GM23248 (cell line): ENCODE results near the gene TMEM234. TPM values are rescaled to one million over a fixed set of nuclear protein-coding genes. Genes with fewer than 3 reads are reported as not detected.
"Not testable (repeated sequence)": the region's sequence is repeated elsewhere in the genome, so short reads cannot be mapped to it uniquely, and the experiment has no call there.

Experiments used
- DNase-seq: peaks from one replicate; pipeline ENCODE4 v3.0.0-alpha.2; 2015
- H2AFZ ChIP-seq: fragments of 200-600 bp; sonication (generic); 2 replicates; pipeline ENCODE4 v1.6.1; 2016; ENCODE audit warnings: antibody characterized with exemption
- H3F3A ChIP-seq: fragments of 200-600 bp; sonication (generic); 2 replicates; pipeline ENCODE4 v1.6.1; 2016; ENCODE audit warnings: mild to moderate bottlenecking, antibody characterized with exemption, mixed run types; ENCODE audit not compliant: insufficient read depth
- H3K27ac ChIP-seq: fragments of 200-600 bp; sonication (generic); 2 replicates; pipeline ENCODE4 v1.5.1; 2016; ENCODE audit warnings: mild to moderate bottlenecking
- H3K27me3 ChIP-seq: fragments of 200-600 bp; sonication (generic); replicated peaks from 2 replicates; pipeline ENCODE4 v1.6.1; 2016; ENCODE audit warnings: mild to moderate bottlenecking; ENCODE audit not compliant: insufficient read depth
- H3K36me3 ChIP-seq: fragments of 200-600 bp; sonication (generic); 2 replicates; pipeline ENCODE4 v1.6.1; 2016; ENCODE audit warnings: low read depth, mild to moderate bottlenecking
- H3K4me1 ChIP-seq: fragments of 200-600 bp; sonication (generic); 2 replicates; pipeline ENCODE4 v1.6.1; 2016; ENCODE audit warnings: mild to moderate bottlenecking; ENCODE audit not compliant: insufficient read depth
- H3K4me2 ChIP-seq: fragments of 200-600 bp; sonication (generic); one replicate; pipeline ENCODE4 v1.6.1; 2016; ENCODE audit warnings: mild to moderate bottlenecking; ENCODE audit not compliant: unreplicated experiment
- H3K4me3 ChIP-seq: fragments of 200-600 bp; sonication (generic); 2 replicates; pipeline ENCODE4 v1.5.1; 2016; ENCODE audit warnings: mild to moderate bottlenecking
- H3K79me2 ChIP-seq: fragments of 200-600 bp; sonication (generic); 2 replicates; pipeline ENCODE4 v1.6.1; 2016; ENCODE audit warnings: mild to moderate bottlenecking; ENCODE audit not compliant: insufficient read depth
- H3K9ac ChIP-seq: fragments of 200-600 bp; sonication (generic); 2 replicates; pipeline ENCODE4 v1.6.1; 2016; ENCODE audit warnings: mild to moderate bottlenecking
- H3K9me2 ChIP-seq: fragments of 200-600 bp; sonication (generic); 2 replicates; pipeline ENCODE4 v1.6.1; 2016; ENCODE audit warnings: mixed run types, mild to moderate bottlenecking, moderate library complexity; ENCODE audit not compliant: insufficient read depth
- H3K9me3 ChIP-seq: fragments of 200-600 bp; sonication (generic); one replicate; pipeline ENCODE4 v1.6.1; 2017; ENCODE audit warnings: low read depth
- H4K20me1 ChIP-seq: fragments of 200-600 bp; sonication (generic); 2 replicates; pipeline ENCODE4 v1.6.0; 2016; ENCODE audit not compliant: insufficient read depth
- EZH2 ChIP-seq: fragments of 200-600 bp; sonication (generic); IDR thresholded peaks from 2 replicates; pipeline ENCODE4 v1.6.1; 2018; ENCODE audit warnings: antibody characterized with exemption, mild to moderate bottlenecking; ENCODE audit not compliant: insufficient read depth, poor library complexity, severe bottlenecking
- EZH2phosphoT487 ChIP-seq: fragments of 200-600 bp; sonication (generic); IDR thresholded peaks from 2 replicates; pipeline ENCODE4 v1.6.1; 2018; ENCODE audit warnings: antibody characterized with exemption, moderate library complexity, mild to moderate bottlenecking, low read depth; ENCODE audit not compliant: insufficient read depth
- WGBS, 2 experiments: methylation state at CpG; one replicate each; pipeline ENCODE4 v1.1.6; 2015 to 2017; ENCODE audit warnings: low lambda C conversion rate in 2 of 2, low coverage in 1 of 2; ENCODE audit errors: missing lambda C conversion rate in 2 of 2; 5-methylcytosine and 5-hydroxymethylcytosine counted together
- in situ Hi-C: fragments of 300-500 bp; cut with MboI; formaldehyde crosslinking; loops from 2 replicates; pipeline ENCODE4 v1.15.0; 2020
- polyA plus RNA-seq: library from polyadenylated mRNA; unstranded; fragments of >200 nt; fragmentation: Nextera tagmentation; extraction: Ambion mirVana; gene quantifications from 2 replicates; pipeline ENCODE4 v1.2.1, GENCODE V29; 2016
- total RNA-seq: library from RNA; depleted of rRNA; stranded (reverse); fragments of >200 nt; shearing (Covaris generic); gene quantifications from 2 replicates; pipeline ENCODE4 v1.2.3, GENCODE V29; 2014

Gene TMEM234
- total and polyA plus RNA-seq, 2 experiments from 2014 or later: 23.5 to 26.1 TPM

DNA sequence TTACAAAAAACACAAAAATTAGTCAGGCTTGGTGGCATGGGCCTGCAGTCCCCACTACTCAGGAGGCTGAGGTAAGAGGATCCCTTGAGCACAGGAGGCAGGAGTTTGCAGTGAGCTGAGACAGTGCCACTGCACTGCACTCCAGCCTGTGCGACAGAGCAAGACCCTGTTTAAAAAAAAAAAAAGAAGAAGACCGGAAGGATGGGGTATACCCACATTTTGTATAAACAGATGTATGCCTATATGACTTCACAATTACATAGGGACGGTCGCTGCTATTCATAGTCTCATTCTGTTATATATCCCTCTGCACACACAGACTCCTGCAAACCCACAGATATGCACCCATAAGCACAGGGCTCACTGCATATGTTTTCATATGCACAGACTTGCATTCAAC is 41.6 kb upstream of the TMEM234 start:
- Histone ChIP-seq H3K4me1 (no peaks in the 10 kb centered on the region), H3K79me2 (no peaks in the 10 kb centered on the region), H3K4me3 (no peak overlapping the region), H3K27me3 (no peaks in the 10 kb centered on the region), H3K27ac (no peak overlapping the region), H2AFZ (no peak overlapping the region), H4K20me1 (no peaks in the 10 kb centered on the region), H3F3A (no peaks in the 10 kb centered on the region), H3K4me2 (no peak overlapping the region), H3K9me2 (no peaks in the 10 kb centered on the region), H3K36me3 (no peaks in the 10 kb centered on the region), H3K9ac (no peak overlapping the region), H3K9me3 (no peaks in the 10 kb centered on the region)
- WGBS, 2 experiments: 81 to 88% methylated on average over 4 of the region's 4 CpGs
- TF ChIP-seq EZH2 (no peak), EZH2phosphoT487 (no peak)
- DNase-seq: no peak
- in situ Hi-C loops: no loop called here

DNA sequence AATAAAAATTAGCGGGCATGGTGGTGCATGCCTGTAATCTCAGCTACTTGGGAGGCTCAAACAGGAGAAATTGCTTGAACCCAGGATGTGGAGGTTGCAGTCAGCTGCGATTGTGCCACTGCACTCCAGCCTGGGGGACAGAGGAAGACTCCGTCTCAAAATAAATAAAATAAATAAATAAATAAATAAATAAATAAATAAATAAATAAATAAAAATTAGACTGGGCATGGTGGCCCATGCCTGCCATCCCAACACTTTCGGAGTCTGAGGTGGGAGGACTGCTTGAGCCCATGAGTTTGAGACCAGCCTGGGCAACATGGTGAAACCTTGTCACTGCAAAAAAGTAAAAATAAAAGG is 41.1 kb upstream of the TMEM234 start:
- H3K4me1 ChIP-seq, in situ Hi-C loops, DNase-seq, H3K9me3 ChIP-seq, H4K20me1 ChIP-seq, H2AFZ ChIP-seq, H3K4me3 ChIP-seq, H3K9me2 ChIP-seq, H3K27ac ChIP-seq, H3K9ac ChIP-seq, H3F3A ChIP-seq, H3K27me3 ChIP-seq, H3K4me2 ChIP-seq, H3K36me3 ChIP-seq, H3K79me2 ChIP-seq: not testable (repeated sequence)
- 96 to 97% methylated on average over 4 of the region's 4 CpGs for WGBS, 2 experiments

DNA sequence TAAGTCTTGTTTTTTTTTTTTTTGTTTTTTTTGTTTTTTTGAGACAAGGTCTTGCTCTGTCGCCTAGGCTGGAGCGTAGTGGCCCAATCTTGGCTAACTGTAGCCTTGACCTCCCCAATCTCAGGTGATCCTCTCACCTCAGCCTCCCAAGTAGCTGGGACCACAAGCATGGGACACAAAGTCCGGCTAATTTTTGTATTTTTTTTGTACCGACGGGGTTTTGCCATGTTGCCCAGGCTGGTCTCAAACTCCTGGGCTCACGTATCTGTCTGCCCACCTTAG is 35.0 kb upstream of the TMEM234 start:
- Histone ChIP-seq H3K4me2 (no peak overlapping the region), H3K4me1 (no peaks in the 10 kb centered on the region), H3K36me3 (no peaks in the 10 kb centered on the region), H3K9me2 (no peaks in the 10 kb centered on the region), H3K9ac (no peak overlapping the region), H4K20me1 (no peaks in the 10 kb centered on the region), H3K27ac (no peak overlapping the region), H3F3A (no peaks in the 10 kb centered on the region), H2AFZ (no peak overlapping the region), H3K9me3 (no peaks in the 10 kb centered on the region), H3K27me3 (no peaks in the 10 kb centered on the region), H3K79me2 (no peaks in the 10 kb centered on the region), H3K4me3 (no peak overlapping the region)
- in situ Hi-C loops: no loop called here
- no peak for TF ChIP-seq EZH2phosphoT487
- no peak for TF ChIP-seq EZH2
- 84 to 88% methylated on average over 6 of the region's 6 CpGs for WGBS, 2 experiments
- DNase-seq: no peak

DNA sequence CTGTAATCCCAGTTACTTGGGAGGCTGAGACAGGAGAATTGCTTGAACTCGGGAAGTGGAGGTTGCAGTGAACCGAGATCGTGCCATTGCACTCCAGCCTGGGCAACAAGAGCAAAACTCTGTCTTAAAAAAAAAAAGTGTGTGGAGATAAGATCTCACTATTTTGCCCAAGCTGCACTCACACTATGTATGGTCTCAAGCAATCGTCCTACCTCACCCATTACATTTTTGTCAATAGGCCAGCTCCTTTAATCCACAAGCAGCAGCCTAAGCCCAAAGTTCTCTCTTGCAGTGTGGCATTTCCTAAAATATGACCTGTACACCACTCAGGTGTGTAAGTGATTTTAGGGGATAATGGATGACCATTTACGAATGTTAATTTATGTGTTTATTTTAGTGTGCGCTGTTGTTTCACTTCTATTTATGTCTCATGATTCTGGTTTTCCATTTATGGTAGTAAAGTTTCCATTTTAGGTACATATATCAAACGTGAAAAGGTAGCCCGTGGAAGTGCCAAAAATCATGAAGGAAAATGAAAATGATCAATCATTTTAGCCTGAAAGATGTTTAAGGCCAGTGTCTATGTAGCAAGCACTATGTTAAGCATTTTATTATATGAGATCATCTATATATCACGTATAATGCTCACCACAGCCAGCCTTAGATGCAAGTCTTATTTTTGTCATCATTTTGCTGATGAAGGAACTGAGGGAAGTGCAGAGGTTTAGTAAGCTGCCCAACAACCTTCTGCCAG is 34.5 kb upstream of the TMEM234 start:
- Histone ChIP-seq H3K9ac (no peak overlapping the region), H3F3A (no peaks in the 10 kb centered on the region), H4K20me1 (no peaks in the 10 kb centered on the region), H2AFZ (no peak overlapping the region), H3K36me3 (no peaks in the 10 kb centered on the region), H3K9me3 (no peaks in the 10 kb centered on the region), H3K4me2 (no peak overlapping the region), H3K27ac (no peak overlapping the region), H3K27me3 (no peaks in the 10 kb centered on the region), H3K9me2 (no peaks in the 10 kb centered on the region), H3K79me2 (no peaks in the 10 kb centered on the region), H3K4me1 (no peaks in the 10 kb centered on the region), H3K4me3 (no peak overlapping the region)
- in situ Hi-C loops: no loop called here
- WGBS, 2 experiments: 66 to 67% methylated on average over 9 of the region's 9 CpGs
- TF ChIP-seq EZH2phosphoT487: no peak
- no peak for TF ChIP-seq EZH2
- no peak for DNase-seq
